Activated T-cell treated with anti-CD3 and anti-CD28 coated beads for 4 hours (primary cell): ENCODE results near the gene SAMHD1.
A peak's percentile ranks its signal among the peaks of the same experiment; 100 is the strongest.
"Not testable (repeated sequence)": the region's sequence is repeated elsewhere in the genome, so short reads cannot be mapped to it uniquely, and the experiment has no call there.

Source experiments
- DNase-seq: peaks from one replicate; pipeline ENCODE4 v3.0.0-alpha.2; 2020

The SAMHD1 gene

DNA sequence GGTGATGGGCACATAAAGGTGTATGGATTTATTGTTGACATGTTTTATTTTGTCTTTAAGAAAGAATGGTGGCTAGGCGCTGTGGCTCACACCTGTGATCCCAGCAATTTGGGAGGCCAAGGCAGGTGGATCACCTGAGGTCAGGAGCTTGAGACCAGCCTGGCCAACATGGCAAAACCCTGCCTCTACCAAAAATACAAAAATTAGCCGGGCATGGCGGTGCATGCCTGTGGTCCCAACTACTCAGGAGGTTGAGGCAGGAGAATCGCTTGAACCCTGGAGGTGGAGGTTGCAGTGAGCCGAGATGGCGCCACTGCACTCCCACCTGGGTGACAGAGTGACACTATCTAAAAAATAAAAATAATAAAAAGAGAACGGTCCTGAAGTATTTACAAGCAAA is 45.4 kb downstream of the SAMHD1 start:
- DNase-seq, result not testable (repeated sequence)

GRCh38 chr20:36905566-36905965 is 45.9 kb downstream of the SAMHD1 start:
- DNase-seq, result not testable (repeated sequence)

GRCh38 chr20:36904690-36905089 is 46.8 kb downstream of the SAMHD1 start:
- DNase-seq, result no peak

DNA sequence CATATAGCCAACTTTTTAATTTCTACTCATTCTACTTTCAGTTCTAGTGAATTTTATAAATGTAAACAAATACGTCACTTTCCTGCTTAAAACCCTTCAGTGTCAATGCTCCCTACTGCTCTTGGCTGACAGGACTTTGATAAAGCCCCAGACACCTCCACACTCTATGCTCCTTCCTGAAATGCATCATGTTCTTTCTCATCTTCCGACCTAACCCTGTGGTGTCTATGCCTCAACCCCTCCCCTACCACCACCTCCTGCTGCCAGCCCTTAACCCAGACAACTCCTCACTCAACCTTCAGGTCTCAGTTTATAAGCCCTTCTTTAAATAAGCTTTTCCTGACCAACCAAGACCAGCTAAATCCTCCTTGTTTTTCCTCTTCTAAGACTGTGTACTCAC is 56.5 kb downstream of the SAMHD1 start:
- DNase-seq, result no peak

GRCh38 chr20:36893801-36894200 is 57.7 kb downstream of the SAMHD1 start:
- DNase-seq, result no peak

DNA sequence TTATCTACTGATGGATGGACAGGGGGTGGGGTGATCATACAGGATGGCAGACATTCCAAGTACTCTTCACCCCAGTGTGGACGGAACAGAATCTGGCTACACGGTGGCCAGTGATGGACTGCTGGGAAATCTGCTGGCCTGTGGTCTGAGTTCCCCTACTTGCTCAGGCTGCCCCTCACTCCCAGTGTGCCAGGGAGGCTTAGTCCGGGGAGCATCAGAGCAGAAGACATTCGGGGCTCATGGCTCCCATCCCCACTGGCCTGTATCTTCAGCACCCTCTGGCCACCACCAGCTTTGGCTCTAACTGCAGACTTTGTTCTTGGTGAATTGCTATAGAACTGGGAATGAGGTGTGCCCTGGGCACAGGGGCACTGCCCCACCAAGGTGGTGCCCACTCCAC is 60.3 kb downstream of the SAMHD1 start:
- DNase-seq, result no peak

DNA sequence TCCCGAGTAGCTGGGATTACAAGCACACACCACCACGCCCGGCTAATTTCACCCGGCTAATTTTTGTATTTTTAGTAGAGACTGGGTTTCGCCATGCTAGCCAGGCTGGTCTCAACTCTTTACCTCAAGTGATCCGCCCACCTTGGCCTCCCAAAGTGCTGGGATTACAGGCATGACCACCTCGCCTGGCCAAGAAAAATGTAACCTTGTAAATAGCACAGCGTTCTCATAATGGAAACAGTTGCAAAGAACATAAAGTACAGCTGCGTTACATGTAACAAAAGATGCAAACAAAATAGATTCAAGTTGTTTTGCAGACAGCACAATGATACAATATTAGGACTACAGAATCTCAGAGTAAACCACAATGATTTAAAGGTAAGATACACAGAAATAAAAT is 60.9 kb downstream of the SAMHD1 start:
- no peak for DNase-seq

- no peak for DNase-seq
Measured at GRCh38 chr20:36888880-36889516, 62.5 kb downstream of the SAMHD1 start.

- DNase-seq, result no peak
Measured at GRCh38 chr20:36887752-36888090, 63.8 kb downstream of the SAMHD1 start.

DNA sequence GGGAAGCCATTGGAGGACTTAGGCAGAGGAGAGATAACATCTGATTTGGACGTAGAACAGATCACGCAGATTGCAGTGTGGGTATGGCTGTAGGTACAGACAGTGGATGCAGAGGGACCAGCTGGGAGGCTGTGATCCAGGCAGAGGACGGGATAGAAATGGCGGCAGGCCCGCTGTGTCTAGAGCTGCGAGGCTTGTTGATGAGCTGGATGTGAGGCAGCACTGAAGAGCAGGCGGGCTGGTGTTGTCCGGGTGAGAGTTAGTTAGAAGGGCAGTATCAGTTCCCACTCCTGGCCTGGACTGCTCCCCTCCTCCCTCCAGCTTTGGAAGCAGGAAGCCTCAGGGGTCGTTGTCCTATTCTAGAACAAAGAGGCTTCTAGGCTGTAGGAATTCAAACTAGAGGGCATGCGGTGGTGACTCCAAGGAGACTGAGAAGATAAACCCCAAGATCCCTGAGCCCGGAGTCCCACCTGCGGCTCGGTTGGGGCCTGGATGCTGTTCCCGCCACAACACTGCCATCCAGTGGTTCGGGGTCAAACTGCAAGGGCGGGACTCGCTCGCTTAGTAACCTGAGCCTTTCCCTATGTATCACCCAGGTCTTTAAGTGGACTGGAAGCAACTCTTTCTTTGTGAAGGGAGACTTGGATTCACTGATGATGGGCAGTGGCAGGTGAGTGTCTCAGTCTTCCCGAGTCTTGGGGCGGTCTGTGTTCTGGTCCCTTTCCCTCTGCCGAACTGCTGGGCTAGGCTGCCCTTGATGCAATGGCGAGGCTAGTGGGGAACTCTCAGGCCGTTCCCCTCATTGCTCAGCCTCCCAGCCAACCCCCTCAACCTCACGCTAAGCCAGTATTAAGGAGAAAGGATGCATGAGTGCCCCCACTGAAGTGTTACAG is 64.4 kb downstream of the SAMHD1 start:
- DNase-seq, result peak; percentile 81

GRCh38 chr20:36885356-36885755 is 66.2 kb downstream of the SAMHD1 start:
- DNase-seq, result no peak

GRCh38 chr20:36883977-36884535 is 67.5 kb downstream of the SAMHD1 start:
- DNase-seq, result no peak

- DNase-seq, result no peak
Measured at GRCh38 chr20:36881888-36882287, 69.6 kb downstream of the SAMHD1 start.

DNA sequence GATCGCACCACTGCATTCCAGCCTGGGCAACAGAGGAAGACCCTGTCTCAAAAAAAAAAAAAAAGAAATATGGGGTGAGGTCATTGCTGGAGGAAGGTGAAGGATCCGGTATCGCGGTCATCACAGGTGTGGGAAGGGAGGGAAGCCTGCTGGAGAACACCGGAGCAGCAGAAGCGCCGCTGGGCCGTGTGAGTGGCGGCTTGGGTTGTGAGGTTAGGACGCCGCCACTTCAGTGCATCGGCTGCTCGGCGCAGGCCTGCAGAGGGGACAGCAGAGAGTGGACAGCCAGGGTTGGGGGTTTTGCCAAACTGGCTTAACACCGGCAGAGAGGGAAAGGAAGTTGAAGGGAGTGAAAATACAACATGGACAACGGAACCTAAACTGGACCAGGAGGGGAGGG is 70.2 kb downstream of the SAMHD1 start:
- no peak for DNase-seq

GRCh38 chr20:36880741-36881250 is 70.7 kb downstream of the SAMHD1 start:
- no peak for DNase-seq

DNA sequence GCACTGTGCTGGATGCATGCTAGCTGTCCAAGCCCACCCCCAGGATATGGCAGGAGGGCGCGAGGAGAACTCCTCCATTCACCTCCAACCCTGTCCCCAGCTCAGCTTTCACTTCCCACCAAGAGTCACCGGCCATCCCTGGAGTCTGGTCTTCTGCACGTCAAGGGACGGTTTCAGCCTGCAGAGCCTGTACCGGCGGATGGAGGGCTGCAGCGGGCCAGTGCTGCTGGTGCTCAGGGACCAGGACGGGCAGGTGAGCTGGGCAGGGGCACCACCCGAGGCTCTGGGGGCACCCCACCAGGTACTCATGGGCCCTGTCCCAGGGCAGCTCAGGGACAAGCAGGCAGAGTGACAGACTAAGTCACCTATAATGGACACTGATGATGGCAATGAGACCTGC is 72.6 kb downstream of the SAMHD1 start:
- no peak for DNase-seq

GRCh38 chr20:36876473-36876833 is 75.1 kb downstream of the SAMHD1 start:
- no peak for DNase-seq

GRCh38 chr20:36875702-36876472 is 75.6 kb downstream of the SAMHD1 start, which contains the start of gene TLDC2:
TLDC2 (plus strand) TSS chr20:36876138; CDS start chr20:36876175, 37 bp downstream.
- DNase-seq, result no peak

DNA sequence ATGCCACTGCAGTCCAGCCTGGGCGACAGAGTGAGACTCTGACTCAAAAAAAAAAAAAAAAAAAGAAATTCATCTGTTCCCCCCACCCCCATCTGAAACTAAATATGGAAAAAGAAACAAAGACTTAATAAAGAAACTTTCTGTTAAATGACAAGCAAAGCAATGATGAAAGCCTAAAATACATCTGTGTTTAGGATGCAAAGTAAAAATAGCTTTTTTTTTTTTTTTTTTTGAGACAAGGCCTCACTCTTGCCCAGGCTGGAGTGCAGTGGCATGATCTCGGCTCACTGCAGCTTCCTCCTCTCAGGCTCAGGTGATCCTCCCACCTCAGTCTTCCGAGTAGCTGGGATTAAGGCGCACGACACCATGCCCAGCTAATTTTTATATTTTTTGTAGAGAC is 76.4 kb downstream of the SAMHD1 start:
- DNase-seq, result not testable (repeated sequence)

- DNase-seq, result no peak
Measured at GRCh38 chr20:36873498-36874189, 77.9 kb downstream of the SAMHD1 start.

DNA sequence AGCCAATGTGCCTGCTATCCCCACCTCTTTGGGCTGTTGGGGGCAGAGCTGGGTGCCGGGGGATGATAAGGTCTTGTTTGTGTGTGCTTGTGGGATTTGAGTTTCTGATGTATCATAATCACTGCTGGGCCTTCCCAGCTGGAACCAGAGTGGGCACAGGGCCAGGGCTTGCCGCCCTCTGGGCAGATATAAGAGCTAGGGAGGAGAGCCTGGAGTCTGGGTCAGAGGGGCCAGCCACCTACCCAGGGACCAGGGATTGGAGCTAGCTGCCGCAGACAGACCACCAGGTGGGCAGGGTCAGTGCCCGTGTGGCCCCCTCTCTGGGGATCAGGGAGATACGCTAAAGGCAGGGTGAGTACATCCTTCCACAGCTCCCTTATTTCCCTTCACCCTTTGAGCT is 78.7 kb downstream of the SAMHD1 start:
- DNase-seq, result no peak
